Body of pancreas (tissue), 4 donors: ENCODE data around the gene SESN3.

Source experiments
- CTCF ChIP-seq, 7 experiments: fragments of 450-650 bp in 4 of 7; fragments of 200-600 bp in 3 of 7; sonication (generic) in 3 of 7; IDR thresholded peaks; one replicate each; pipeline ENCODE4 v1.5.1; 2016 to 2019; ENCODE audit warnings: antibody characterized with exemption in 7 of 7
- POLR2A ChIP-seq, 3 donors: fragments of 450-650 bp; IDR thresholded peaks; one replicate each; pipeline ENCODE4 v1.6.1; 2016; ENCODE audit warnings: antibody characterized with exemption in 3 of 3, mild to moderate bottlenecking in 2 of 3

GRCh38 chr11:95279921-95280868 is 49.2 kb upstream of the SESN3 start:
- TF ChIP-seq CTCF (IDR thresholded peaks at IDR 0.05) (no peak), POLR2A (IDR thresholded peaks at IDR 0.05) (no peak)
